Prostate gland (tissue), 2 donors: ENCODE results near the gene SNCB. TPM values are rescaled to one million over a fixed set of nuclear protein-coding genes. Genes with fewer than 3 reads are reported as not detected.

Experiments used
- DNase-seq: peaks from one replicate; pipeline ENCODE4 v3.0.0-alpha.2; 2019; ENCODE audit warnings: low spot score
- H3K27ac ChIP-seq, 2 donors: fragments of 200-600 bp; sonication (generic); 2 replicates each; pipeline ENCODE4 v1.5.1; 2017 to 2019
- H3K27me3 ChIP-seq: fragments of 200-600 bp; sonication (generic); replicated peaks from 2 replicates; pipeline ENCODE4 v1.5.1; 2019; ENCODE audit not compliant: insufficient read depth
- H3K36me3 ChIP-seq, 2 donors: fragments of 200-600 bp; sonication (generic); 1 replicate in 1 of 2; 2 replicates in 1 of 2; pipeline versions ENCODE4 v1.5.1 to v1.8.1; 2017 to 2019
- H3K4me1 ChIP-seq: fragments of 200-600 bp; sonication (generic); replicated peaks from 2 replicates; pipeline ENCODE4 v1.5.1; 2019
- H3K4me3 ChIP-seq, 2 donors: fragments of 200-600 bp; sonication (generic); 2 replicates each; pipeline ENCODE4 v1.5.1; 2017 to 2019
- H3K9me3 ChIP-seq: fragments of 200-600 bp; sonication (generic); 2 replicates; pipeline ENCODE4 v1.5.1; 2017
- CTCF ChIP-seq, 4 experiments: fragments of 200-600 bp in 2 of 4; fragments of 450-650 bp in 2 of 4; sonication (generic) in 2 of 4; IDR thresholded peaks; 1 replicate in 3 of 4; 2 replicates in 1 of 4; pipeline ENCODE4 v1.5.1; 2016 to 2019; ENCODE audit warnings: antibody characterized with exemption in 4 of 4, mild to moderate bottlenecking in 2 of 4, moderate library complexity in 2 of 4
- POLR2A ChIP-seq: fragments of 450-650 bp; IDR thresholded peaks from one replicate; pipeline ENCODE4 v1.6.1; 2016; ENCODE audit warnings: antibody characterized with exemption, mild to moderate bottlenecking
- POLR2AphosphoS5 ChIP-seq: sonication (generic); formaldehyde crosslinking; IDR thresholded peaks from one replicate; pipeline ENCODE4 v1.6.1; 2017; ENCODE audit warnings: antibody characterized with exemption
- WGBS: methylation state at CpG from one replicate; pipeline ENCODE4 v1.1.5; 2018; 5-methylcytosine and 5-hydroxymethylcytosine counted together
- intact Hi-C: fragments of 100-400 bp; cut with DNase I; formaldehyde crosslinking; loops from one replicate; pipeline ENCODE4 v1.14.2; 2022
- total RNA-seq, 2 donors: library from RNA; depleted of rRNA; stranded (reverse); fragments of >200 nt; gene quantifications; one replicate each; pipeline ENCODE4 v1.1.0, GENCODE V29; 2016

The SNCB gene
- total RNA-seq, 2 donors from 2014 or later: not detected

GRCh38 chr5:176612008-176612407 is 18.3 kb downstream of the SNCB start:
- intact Hi-C loops: no loop called here
- DNase-seq: no peak

GRCh38 chr5:176611435-176611834 is 18.9 kb downstream of the SNCB start:
- TF ChIP-seq CTCF (IDR thresholded peaks at IDR 0.05) (no peak), POLR2A (no peak), POLR2AphosphoS5 (peak; percentile 40)
- Histone ChIP-seq H3K4me1 (no peaks in the 10 kb centered on the region), H3K27me3 (no peaks in the 10 kb centered on the region), H3K9me3 (no peaks in the 10 kb centered on the region), H3K27ac (no peak overlapping the region), H3K4me3 (no peak overlapping the region), H3K36me3 (no peaks in the 10 kb centered on the region)
- intact Hi-C loops: no loop called here
- 9% methylated on average over 10 of the region's 10 CpGs for WGBS
- DNase-seq: peak; percentile 54

More at GRCh38 chr5:176612008-176612407, 18.3 kb downstream of the SNCB start:
- no peak overlapping the region for H3K4me3 ChIP-seq
- 86% methylated on average over 6 of the region's 6 CpGs for WGBS
- H3K27ac ChIP-seq: no peak overlapping the region
- H3K27me3 ChIP-seq: no peaks in the 10 kb centered on the region
- TF ChIP-seq CTCF (IDR thresholded peaks at IDR 0.05) (no peak), POLR2AphosphoS5 (no peak), POLR2A (no peak)
- H3K36me3 ChIP-seq: no peaks in the 10 kb centered on the region
- no peaks in the 10 kb centered on the region for H3K9me3 ChIP-seq
- H3K4me1 ChIP-seq: no peaks in the 10 kb centered on the region

GRCh38 chr5:176610435-176610773 is 19.9 kb downstream of the SNCB start:
- no peaks in the 10 kb centered on the region for H3K9me3 ChIP-seq
- intact Hi-C loops: no loop called here
- DNase-seq: no peak
- H3K27ac ChIP-seq: no peak overlapping the region
- no peaks in the 10 kb centered on the region for H3K27me3 ChIP-seq
- no peaks in the 10 kb centered on the region for H3K36me3 ChIP-seq
- no peak for TF ChIP-seq CTCF (IDR thresholded peaks at IDR 0.05)
- no peak for TF ChIP-seq POLR2AphosphoS5
- TF ChIP-seq POLR2A: no peak
- WGBS: 4% methylated on average over 23 of the region's 31 CpGs
- no peaks in the 10 kb centered on the region for H3K4me1 ChIP-seq
- H3K4me3 ChIP-seq: peak overlapping the region; percentile 37 to 55

- Histone ChIP-seq H3K36me3 (no peaks in the 10 kb centered on the region), H3K9me3 (no peaks in the 10 kb centered on the region), H3K4me1 (no peaks in the 10 kb centered on the region), H3K4me3 (peak within 1 kb of the TSS; percentile 37 to 55), H3K27me3 (no peaks in the 10 kb centered on the region), H3K27ac (no peak within 1 kb of the TSS)
- intact Hi-C loops: no loop called here
- TF ChIP-seq CTCF (IDR thresholded peaks at IDR 0.05) (peak in 2 of 4 experiments; percentile 16 to 30), POLR2AphosphoS5 (no peak), POLR2A (no peak)
- WGBS: 1% methylated on average over 74 of the region's 101 CpGs
- no peak for DNase-seq
Observed at GRCh38 chr5:176609724-176610434, 20.5 kb downstream of the SNCB start, which contains the start of gene GPRIN1. Gene GPRIN1 (minus strand): TSS chr5:176610156. CDS start chr5:176599834, 10,322 bp downstream.
